HAP-1 (cell line): ENCODE data around the gene PANK4.

Experiments used
- DNase-seq, 2 experiments: peaks; one replicate each; pipeline ENCODE4 v3.0.0-alpha.2; 2016 to 2020; ENCODE audit warnings: low spot score in 2 of 2
- H3K27me3 ChIP-seq: fragments of 250-450 bp; sonication (Bioruptor Pico); 2 replicates; pipeline ENCODE4 v1.5.1; 2020; ENCODE audit warnings: low read depth, mild to moderate bottlenecking, moderate library complexity
- H3K36me3 ChIP-seq: fragments of 250-450 bp; sonication (Bioruptor Pico); replicated peaks from 2 replicates; pipeline ENCODE4 v1.5.1; 2020; ENCODE audit warnings: mild to moderate bottlenecking
- H3K4me1 ChIP-seq: fragments of 250-450 bp; sonication (Bioruptor Pico); 2 replicates; pipeline ENCODE4 v1.5.1; 2020; ENCODE audit warnings: mild to moderate bottlenecking
- H3K4me3 ChIP-seq: fragments of 250-450 bp; sonication (Bioruptor Pico); 2 replicates; pipeline ENCODE4 v1.5.1; 2020; ENCODE audit warnings: mild to moderate bottlenecking, moderate library complexity
- H3K9me3 ChIP-seq: fragments of 250-450 bp; sonication (Bioruptor Pico); 2 replicates; pipeline ENCODE4 v1.5.1; 2020; ENCODE audit warnings: mild to moderate bottlenecking, moderate library complexity
- in situ Hi-C: fragments of 300-500 bp; cut with MboI; formaldehyde crosslinking; loops from 3 replicates; pipeline ENCODE4 v1.14.3; 2020; ENCODE audit warnings: low sequenced_read_pairs, inconsistent platforms, mixed read lengths

Gene PANK4

DNA sequence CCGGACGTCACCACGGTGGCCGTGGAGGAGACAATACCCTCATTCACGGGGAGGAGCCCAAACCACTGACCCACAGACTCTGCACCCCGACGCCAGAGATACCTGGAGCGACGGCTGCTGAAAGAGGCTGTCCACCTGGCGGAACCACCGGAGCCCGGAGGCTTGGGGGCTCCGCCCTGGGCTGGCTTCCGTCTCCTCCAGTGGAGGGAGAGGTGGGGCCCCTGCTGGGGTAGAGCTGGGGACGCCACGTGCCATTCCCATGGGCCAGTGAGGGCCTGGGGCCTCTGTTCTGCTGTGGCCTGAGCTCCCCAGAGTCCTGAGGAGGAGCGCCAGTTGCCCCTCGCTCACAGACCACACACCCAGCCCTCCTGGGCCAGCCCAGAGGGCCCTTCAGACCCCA lies 36.8 kb upstream of the PANK4 start:
- Histone ChIP-seq H3K9me3 (no peaks in the 10 kb centered on the region), H3K4me3 (no peak overlapping the region), H3K4me1 (no peaks in the 10 kb centered on the region), H3K27me3 (no peaks in the 10 kb centered on the region), H3K36me3 (no peaks in the 10 kb centered on the region)
- no peak for DNase-seq
- in situ Hi-C loops: no loop called here

DNA sequence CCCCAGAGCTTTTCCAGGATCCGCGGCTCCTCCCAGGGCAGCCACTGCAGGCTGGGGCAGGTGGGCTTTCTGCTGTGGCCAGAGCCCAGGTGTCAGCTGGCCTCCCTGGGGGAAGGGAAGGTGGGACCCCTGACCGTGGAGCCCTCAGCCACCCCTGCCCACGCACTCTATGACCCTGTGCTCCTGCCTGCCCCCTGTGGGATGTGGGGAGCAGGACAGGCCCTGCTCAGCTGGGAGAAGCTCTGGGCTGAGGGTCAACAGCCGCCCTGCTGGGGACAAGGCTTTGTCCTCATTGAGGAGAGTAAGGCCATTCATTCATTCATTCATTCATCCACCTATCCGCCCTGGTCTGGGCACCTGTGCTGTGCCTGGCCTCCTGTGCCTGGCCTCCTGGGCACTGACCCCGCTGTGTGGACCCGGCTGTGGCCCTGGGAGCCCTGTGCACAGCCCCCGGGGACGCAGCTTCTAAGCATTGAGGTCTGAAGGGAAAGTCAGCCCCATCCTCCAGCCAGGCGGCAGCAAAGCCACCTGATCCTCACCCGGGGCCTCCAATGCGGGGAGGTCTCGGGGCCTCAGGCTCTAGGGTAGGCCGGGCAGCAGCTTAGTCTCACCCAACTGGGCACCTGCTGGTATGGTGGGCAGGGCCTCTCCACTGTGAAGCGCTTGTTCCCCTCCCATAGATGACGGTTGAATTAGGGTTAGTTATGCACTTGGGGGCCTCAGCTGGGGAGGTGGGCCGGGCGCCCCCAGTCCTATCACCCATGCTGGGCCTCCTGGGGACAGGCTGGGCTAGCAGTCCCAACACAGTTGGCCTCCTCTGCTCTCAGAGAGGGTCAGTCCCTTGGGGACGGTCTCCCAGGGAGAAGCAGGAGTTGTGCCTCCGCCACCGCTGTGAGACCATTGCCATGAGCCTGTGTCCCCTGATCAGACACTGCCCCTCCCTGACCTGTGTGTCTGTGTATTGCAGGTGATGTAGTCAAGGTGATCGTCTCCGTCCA lies 35.8 kb upstream of the PANK4 start:
- Histone ChIP-seq H3K36me3 (no peaks in the 10 kb centered on the region), H3K9me3 (no peaks in the 10 kb centered on the region), H3K4me1 (no peaks in the 10 kb centered on the region), H3K4me3 (no peak overlapping the region), H3K27me3 (no peaks in the 10 kb centered on the region)
- in situ Hi-C loops: no loop called here
- DNase-seq: no peak

DNA sequence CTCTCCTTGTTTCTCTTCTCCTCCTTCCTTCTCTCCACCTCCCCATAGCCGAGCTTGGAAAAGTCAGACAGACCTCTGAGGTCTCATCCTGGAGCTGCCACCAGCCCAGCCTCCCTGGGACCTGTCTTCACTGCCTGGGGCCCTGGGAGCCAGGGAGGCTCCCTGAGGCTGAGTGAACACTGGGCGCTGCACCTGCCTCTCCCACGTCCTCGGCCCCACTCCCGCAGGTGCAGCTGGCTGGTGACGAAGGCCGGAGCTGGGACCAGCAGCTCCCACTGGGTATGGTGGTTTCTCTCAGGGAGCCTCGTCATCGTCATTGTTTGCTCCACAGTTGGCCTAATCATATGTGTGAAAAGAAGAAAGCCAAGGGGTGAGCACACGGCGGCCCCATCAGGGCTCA lies 35.0 kb upstream of the PANK4 start:
- Histone ChIP-seq H3K27me3 (no peaks in the 10 kb centered on the region), H3K4me3 (no peak overlapping the region), H3K36me3 (no peaks in the 10 kb centered on the region), H3K4me1 (no peaks in the 10 kb centered on the region), H3K9me3 (no peaks in the 10 kb centered on the region)
- in situ Hi-C loops: no loop called here
- DNase-seq: no peak

GRCh38 chr1:2560299-2561073 lies 34.1 kb upstream of the PANK4 start:
- Histone ChIP-seq H3K4me1 (no peaks in the 10 kb centered on the region), H3K9me3 (no peaks in the 10 kb centered on the region), H3K27me3 (no peaks in the 10 kb centered on the region), H3K36me3 (no peaks in the 10 kb centered on the region), H3K4me3 (no peak overlapping the region)
- DNase-seq: no peak
- in situ Hi-C loops: no loop called here

GRCh38 chr1:2559509-2560298 lies 33.3 kb upstream of the PANK4 start:
- Histone ChIP-seq H3K9me3 (no peaks in the 10 kb centered on the region), H3K4me3 (no peak overlapping the region), H3K4me1 (no peaks in the 10 kb centered on the region), H3K27me3 (no peaks in the 10 kb centered on the region), H3K36me3 (no peaks in the 10 kb centered on the region)
- in situ Hi-C loops: no loop called here
- DNase-seq: no peak

DNA sequence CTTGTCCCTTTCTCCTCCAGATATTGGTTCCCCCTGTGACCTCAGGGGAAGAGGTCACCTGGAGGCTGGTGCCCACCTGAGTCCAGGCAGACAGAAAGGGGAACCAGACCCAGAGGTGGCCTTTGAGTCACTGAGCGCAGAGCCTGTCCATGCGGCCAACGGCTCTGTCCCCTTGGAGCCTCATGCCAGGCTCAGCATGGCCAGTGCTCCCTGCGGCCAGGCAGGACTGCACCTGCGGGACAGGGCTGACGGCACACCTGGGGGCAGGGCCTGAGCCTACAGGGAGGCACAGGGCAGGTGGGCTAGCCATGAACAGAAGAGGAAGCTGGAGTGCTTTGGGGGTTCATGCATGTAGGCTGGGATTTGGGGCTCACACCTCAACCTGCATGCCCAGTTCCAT lies 32.5 kb upstream of the PANK4 start:
- no peaks in the 10 kb centered on the region for H3K36me3 ChIP-seq
- H3K27me3 ChIP-seq: no peaks in the 10 kb centered on the region
- no peaks in the 10 kb centered on the region for H3K9me3 ChIP-seq
- no peaks in the 10 kb centered on the region for H3K4me1 ChIP-seq
- no peak for DNase-seq
- in situ Hi-C loops: no loop called here
- H3K4me3 ChIP-seq: no peak overlapping the region

- Histone ChIP-seq H3K4me3 (no peak overlapping the region), H3K9me3 (no peaks in the 10 kb centered on the region), H3K36me3 (no peaks in the 10 kb centered on the region), H3K4me1 (no peaks in the 10 kb centered on the region), H3K27me3 (no peaks in the 10 kb centered on the region)
- in situ Hi-C loops: no loop called here
- DNase-seq: no peak
Observed at GRCh38 chr1:2558420-2558819, 32.0 kb upstream of the PANK4 start.

DNA sequence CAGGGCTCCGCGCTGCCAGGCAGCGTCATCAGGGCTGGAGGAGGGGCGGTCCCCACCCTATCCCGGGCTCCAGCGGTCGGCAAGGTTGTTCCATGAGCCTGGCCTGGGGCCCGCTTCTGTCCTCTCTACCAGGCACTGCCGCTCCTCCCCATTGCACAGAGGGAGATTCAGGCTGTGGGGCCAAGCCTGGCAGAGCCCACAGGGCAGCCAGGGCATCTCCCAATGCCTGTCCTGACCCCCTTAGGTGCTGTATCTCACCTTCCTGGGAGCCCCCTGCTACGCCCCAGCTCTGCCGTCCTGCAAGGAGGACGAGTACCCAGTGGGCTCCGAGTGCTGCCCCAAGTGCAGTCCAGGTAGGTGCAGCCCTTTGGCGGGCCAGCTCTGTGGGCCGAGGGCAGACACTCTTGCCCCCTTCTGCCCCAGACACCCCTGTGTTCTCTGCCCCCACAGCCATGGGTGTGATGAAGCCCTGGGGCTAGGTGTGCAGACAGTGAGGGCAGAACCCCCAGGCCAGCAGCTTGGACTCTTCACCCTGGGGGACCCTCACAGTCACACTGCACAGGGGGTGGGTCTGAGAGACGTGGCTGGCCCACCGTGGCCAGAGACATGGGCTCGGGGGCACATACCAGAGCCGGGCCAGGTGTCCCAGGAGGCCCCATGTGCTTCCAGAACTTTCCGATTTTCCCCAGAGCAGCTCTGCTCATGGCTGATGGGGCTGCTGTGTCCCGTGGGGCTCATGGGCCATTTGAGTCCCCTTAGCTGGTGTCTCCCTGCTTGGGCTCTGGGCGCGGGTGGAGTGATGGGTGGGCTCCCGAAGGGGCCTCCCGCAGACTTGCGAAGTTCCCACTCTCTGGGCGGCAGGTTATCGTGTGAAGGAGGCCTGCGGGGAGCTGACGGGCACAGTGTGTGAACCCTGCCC lies 31.3 kb upstream of the PANK4 start:
- Histone ChIP-seq H3K4me3 (no peak overlapping the region), H3K9me3 (no peaks in the 10 kb centered on the region), H3K27me3 (no peaks in the 10 kb centered on the region), H3K36me3 (no peaks in the 10 kb centered on the region), H3K4me1 (no peaks in the 10 kb centered on the region)
- DNase-seq: no peak
- in situ Hi-C loops: no loop called here

DNA sequence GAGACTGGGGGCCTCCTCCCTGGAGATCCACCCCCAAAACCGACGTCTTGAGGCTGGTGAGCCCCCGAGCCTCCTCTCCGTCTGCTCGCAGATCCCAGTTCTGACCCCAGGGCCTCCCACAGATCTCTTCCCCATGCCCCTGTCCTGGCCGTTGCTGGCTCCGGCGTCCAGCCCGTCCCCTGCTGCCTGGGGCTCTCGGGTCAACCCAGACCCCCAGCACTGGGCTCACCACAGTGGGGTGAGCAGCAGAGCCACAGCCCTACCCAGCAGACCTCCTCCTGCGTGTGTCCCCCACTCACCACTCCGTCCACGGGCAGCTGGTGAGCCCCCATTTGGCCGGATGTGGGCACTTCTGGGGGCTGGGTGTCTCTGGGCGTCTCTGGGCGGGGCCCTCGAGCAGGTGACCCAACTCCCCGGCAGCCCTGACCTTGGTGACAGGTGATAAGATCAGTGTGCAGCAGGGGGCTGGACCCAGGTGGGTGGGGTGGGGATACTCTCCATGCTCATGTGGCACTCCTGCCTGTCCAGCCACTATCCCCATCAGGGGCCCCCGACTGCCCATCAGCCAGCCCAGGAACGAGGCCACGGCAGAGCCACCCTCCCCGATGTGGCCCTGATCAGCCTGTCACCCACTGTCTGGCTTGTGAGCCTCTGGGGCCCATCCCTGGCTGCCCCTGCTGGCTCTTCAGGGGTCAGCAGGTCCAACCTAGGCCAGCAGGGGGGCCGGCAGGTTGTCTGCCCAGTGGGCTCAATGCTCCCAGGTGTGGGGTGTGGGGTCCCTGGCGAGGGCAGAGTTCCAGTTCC lies 30.5 kb upstream of the PANK4 start:
- Histone ChIP-seq H3K4me3 (no peak overlapping the region), H3K36me3 (no peaks in the 10 kb centered on the region), H3K4me1 (no peaks in the 10 kb centered on the region), H3K9me3 (no peaks in the 10 kb centered on the region), H3K27me3 (no peaks in the 10 kb centered on the region)
- DNase-seq: no peak
- in situ Hi-C loops: no loop called here

- Histone ChIP-seq H3K4me3 (no peak within 1 kb of the TSS), H3K9me3 (no peaks in the 10 kb centered on the region), H3K4me1 (no peaks in the 10 kb centered on the region), H3K27me3 (no peaks in the 10 kb centered on the region), H3K36me3 (no peaks in the 10 kb centered on the region)
- in situ Hi-C loops: no loop called here
- DNase-seq: no peak
Observed at GRCh38 chr1:2556277-2556677, 29.9 kb upstream of the PANK4 start, which contains the start of gene TNFRSF14. Gene TNFRSF14 (plus strand): TSS chr1:2556371. CDS start chr1:2556665, 294 bp downstream.

DNA sequence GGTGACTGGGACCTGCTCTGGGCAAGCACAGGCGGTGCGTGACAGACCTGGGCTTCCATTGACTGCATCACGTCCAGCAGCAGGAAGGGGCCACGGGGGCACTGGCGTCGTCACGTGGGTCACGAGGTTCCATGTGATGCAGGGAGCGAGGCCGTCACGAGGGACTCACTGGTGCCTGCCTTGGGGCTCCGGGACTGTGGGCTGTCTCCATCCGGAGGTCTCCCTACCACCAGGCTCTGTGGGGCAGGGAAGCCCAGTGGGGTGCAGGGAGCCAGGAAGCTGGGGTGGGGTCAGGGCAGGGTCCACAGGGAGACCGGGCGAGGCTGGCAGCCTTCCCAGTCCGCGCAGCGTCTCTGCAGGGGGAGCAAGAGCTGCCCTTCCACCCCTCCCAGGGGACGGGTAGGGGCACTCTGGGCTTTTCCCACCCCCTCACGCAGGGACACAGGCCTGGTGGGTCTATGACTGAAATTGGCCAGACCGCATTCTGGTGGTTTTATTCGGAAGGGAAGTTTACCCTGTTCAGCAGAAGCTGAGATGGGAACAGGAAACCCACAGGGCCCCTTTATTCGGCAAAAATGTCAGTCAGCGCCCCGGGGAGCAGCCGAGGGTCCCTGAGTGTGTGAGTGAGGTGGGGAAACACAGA lies 29.4 kb upstream of the PANK4 start:
- in situ Hi-C loops: no loop called here
- H3K4me3 ChIP-seq: no peak overlapping the region
- no peaks in the 10 kb centered on the region for H3K27me3 ChIP-seq
- no peaks in the 10 kb centered on the region for H3K4me1 ChIP-seq
- DNase-seq: no peak
- no peaks in the 10 kb centered on the region for H3K9me3 ChIP-seq
- H3K36me3 ChIP-seq: no peaks in the 10 kb centered on the region
